Gastrocnemius medialis (tissue), 4 donors: ENCODE data around the gene BNC1. TPM values are rescaled to one million over a fixed set of nuclear protein-coding genes. Genes with fewer than 3 reads are reported as not detected.
"Not testable (repeated sequence)": the region's sequence is repeated elsewhere in the genome, so short reads cannot be mapped to it uniquely, and the experiment has no call there.

ENCODE experiments used
- ATAC-seq, 2 donors: fragments of 150-250 bp; one replicate each; pipeline ENCODE4 v1.9.1; 2016
- DNase-seq, 2 donors: peaks; one replicate each; pipeline ENCODE4 v3.0.0-alpha.2; 2019
- H3K27ac ChIP-seq, 4 donors: fragments of 200-600 bp; sonication (generic); 1 replicate in 1 of 4; 2 replicates in 3 of 4; pipeline ENCODE4 v1.5.1; 2016 to 2018; ENCODE audit warnings: mild to moderate bottlenecking in 2 of 4, moderate library complexity in 1 of 4
- H3K27me3 ChIP-seq, 3 donors: fragments of 200-600 bp; sonication (generic) in 2 of 3; 1 replicate in 1 of 3; 2 replicates in 2 of 3; pipeline versions ENCODE4 v1.5.1 to v1.6.0; 2016 to 2019; ENCODE audit warnings: mild to moderate bottlenecking in 1 of 3, moderate library complexity in 1 of 3
- H3K36me3 ChIP-seq, 2 donors: fragments of 200-600 bp; sonication (generic) in 1 of 2; one replicate each; pipeline ENCODE4 v1.5.1; 2017 to 2018
- H3K4me1 ChIP-seq, 2 donors: fragments of 200-600 bp; sonication (generic) in 1 of 2; one replicate each; pipeline ENCODE4 v1.5.1; 2016 to 2017; ENCODE audit warnings: mild to moderate bottlenecking in 2 of 2
- H3K4me3 ChIP-seq, 4 donors: fragments of 200-600 bp; sonication (generic) in 3 of 4; 1 replicate in 1 of 4; 2 replicates in 3 of 4; pipeline ENCODE4 v1.5.1; 2016 to 2019; ENCODE audit warnings: mild to moderate bottlenecking in 2 of 4
- H3K9me3 ChIP-seq, 3 donors: fragments of 200-600 bp; sonication (generic) in 2 of 3; 1 replicate in 1 of 3; 2 replicates in 2 of 3; pipeline ENCODE4 v1.5.1; 2016 to 2019
- CTCF ChIP-seq, 5 experiments: fragments of 450-650 bp in 3 of 5; fragments of 200-600 bp in 2 of 5; sonication (generic) in 2 of 5; IDR thresholded peaks in 4 of 5; conservative IDR thresholded peaks in 1 of 5; 1 replicate in 4 of 5; 2 replicates in 1 of 5; pipeline ENCODE4 v1.5.1; 2016 to 2019; ENCODE audit warnings: antibody characterized with exemption in 5 of 5, mild to moderate bottlenecking in 3 of 5, moderate library complexity in 3 of 5
- POLR2A ChIP-seq, 2 donors: fragments of 450-650 bp; IDR thresholded peaks; one replicate each; pipeline ENCODE4 v1.6.1; 2017; ENCODE audit warnings: antibody characterized with exemption in 2 of 2, mild to moderate bottlenecking in 2 of 2, moderate library complexity in 2 of 2
- in situ Hi-C, 4 donors: fragments of 200-750 bp; cut with MboI; loops; one replicate each; pipeline versions ENCODE4 v1.15.0 to v1.8.0; 2017; ENCODE audit warnings: low sequenced_read_pairs in 4 of 4
- intact Hi-C: fragments of 100-400 bp; cut with DNase I; formaldehyde crosslinking; loops from one replicate; pipeline ENCODE4 v1.15.1; 2023; ENCODE audit warnings: low total_unique reads
- total RNA-seq, 4 donors: library from RNA; depleted of rRNA; stranded (reverse); fragments of >200 nt; gene quantifications; one replicate each; pipeline versions ENCODE4 v1.1.0 to v1.2.3, GENCODE V29; 2016

BNC1 gene
- total RNA-seq, 4 donors from 2014 or later = 0.10 to 0.13 (median 0.11) TPM; not detected in 1

- Histone ChIP-seq H3K27me3 (no peaks in the 10 kb centered on the region), H3K4me3 (no peak overlapping the region), H3K36me3 (no peaks in the 10 kb centered on the region), H3K9me3 (no peaks in the 10 kb centered on the region), H3K4me1 (no peaks in the 10 kb centered on the region), H3K27ac (no peak overlapping the region)
- ATAC-seq (no peak), DNase-seq (no peak)
- no peak for TF ChIP-seq POLR2A (IDR thresholded peaks at IDR 0.05)
- TF ChIP-seq CTCF (IDR thresholded peaks at IDR 0.05 in 4 of 5, conservative IDR thresholded peaks at IDR 0.05 in 1 of 5) = no peak
- intact Hi-C loops = no loop called here
- in situ Hi-C loops = loop anchor here in 1 of 4 donors (25.0 kb wide), 1 partner anchor 337 kb away; no protein-coding TSS in a partner anchor
These were observed 59.0 kb downstream of the BNC1 start for GRCh38 chr15:83225449-83225848.

GRCh38 chr15:83221781-83222180 is 62.7 kb downstream of the BNC1 start:
- H3K9me3 ChIP-seq, H3K36me3 ChIP-seq, H3K27ac ChIP-seq, DNase-seq, intact Hi-C loops, H3K4me3 ChIP-seq, in situ Hi-C loops, H3K27me3 ChIP-seq, ATAC-seq, H3K4me1 ChIP-seq: not testable (repeated sequence)

- no peak for DNase-seq
These were observed 65.4 kb downstream of the BNC1 start for GRCh38 chr15:83219026-83219425.

GRCh38 chr15:83215306-83215705 is 69.2 kb downstream of the BNC1 start:
- Histone ChIP-seq H3K27me3 (no peaks in the 10 kb centered on the region), H3K9me3 (no peaks in the 10 kb centered on the region), H3K4me3 (no peak overlapping the region), H3K4me1 (no peaks in the 10 kb centered on the region), H3K27ac (no peak overlapping the region), H3K36me3 (no peaks in the 10 kb centered on the region)
- in situ Hi-C loops (no loop called here), intact Hi-C loops (no loop called here)
- no peak for DNase-seq
- no peak for ATAC-seq
- TF ChIP-seq CTCF (IDR thresholded peaks at IDR 0.05 in 4 of 5, conservative IDR thresholded peaks at IDR 0.05 in 1 of 5) (no peak), POLR2A (IDR thresholded peaks at IDR 0.05) (no peak)

More at GRCh38 chr15:83219026-83219425, 65.4 kb downstream of the BNC1 start:
- Histone ChIP-seq H3K36me3 (no peaks in the 10 kb centered on the region), H3K27ac (no peak overlapping the region), H3K4me1 (no peaks in the 10 kb centered on the region), H3K4me3 (no peak overlapping the region), H3K27me3 (no peaks in the 10 kb centered on the region), H3K9me3 (no peaks in the 10 kb centered on the region)
- no peak for ATAC-seq
- no peak for TF ChIP-seq POLR2A (IDR thresholded peaks at IDR 0.05)
- TF ChIP-seq CTCF (IDR thresholded peaks at IDR 0.05 in 4 of 5, conservative IDR thresholded peaks at IDR 0.05 in 1 of 5) = no peak
- intact Hi-C loops (no loop called here), in situ Hi-C loops (no loop called here)

- no peak for TF ChIP-seq POLR2A (IDR thresholded peaks at IDR 0.05)
- no peak for TF ChIP-seq CTCF (IDR thresholded peaks at IDR 0.05 in 4 of 5, conservative IDR thresholded peaks at IDR 0.05 in 1 of 5)
- in situ Hi-C loops = no loop called here
- Histone ChIP-seq H3K9me3 (no peaks in the 10 kb centered on the region), H3K4me3 (no peak overlapping the region), H3K27me3 (peaks cover 10 to 23% (median 19%) of the 10 kb centered on the region in 3 donors), H3K27ac (no peak overlapping the region), H3K36me3 (no peaks in the 10 kb centered on the region), H3K4me1 (peaks cover 0 to 5% of the 10 kb centered on the region in 2 donors)
- ATAC-seq (no peak), DNase-seq (no peak)
- intact Hi-C loops = no loop called here
These were observed 73.8 kb downstream of the BNC1 start for GRCh38 chr15:83210619-83211018.
